Measurements from ENCODE around the gene CPED1.

CPED1 gene

GRCh38 chr7:121328508-121329190 is 340.1 kb downstream of the CPED1 start, which contains the start of gene WNT16:
WNT16 (plus strand) TSS chr7:121329000; CDS start chr7:121329293, 293 bp downstream.
- TF ChIP-seq EZH2phosphoT487 (IDR thresholded peaks at IDR 0.05; ENCODE audit: low read length) (no peak), CTCF (IDR thresholded peaks at IDR 0.05; ENCODE audit: low read length) (no peak), EZH2 (optimal IDR thresholded peaks at IDR 0.05; ENCODE audit: low read depth, low read length) (no peak)
- Histone ChIP-seq H3K4me1 (ENCODE audit: low read length) (no peaks in the 10 kb centered on the region), H3K4me3 (ENCODE audit: low read length) (peak within 1 kb of the TSS; percentile 71), H4K20me1 (ENCODE audit: insufficient read depth, low read length) (no peaks in the 10 kb centered on the region), H3K9ac (ENCODE audit: low read length) (peak within 1 kb of the TSS; percentile 9; the same call in 1 of the 2 replicates), H3F3A (ENCODE audit: insufficient read depth, low read length) (no peaks in the 10 kb centered on the region), H2AFZ (ENCODE audit: low read length) (peak within 1 kb of the TSS; percentile 92), H3K9me3 (replicated peaks; ENCODE audit: insufficient read depth, low read length) (no peaks in the 10 kb centered on the region), H3K9me2 (replicated peaks; ENCODE audit: insufficient read depth, low read length) (no peaks in the 10 kb centered on the region), H3K27ac (ENCODE audit: low read length) (no peak within 1 kb of the TSS), H3K79me2 (ENCODE audit: low read length) (no peaks in the 10 kb centered on the region), H3K4me2 (ENCODE audit: low read depth, low read length) (peak within 1 kb of the TSS; percentile 98), H3K36me3 (replicated peaks; ENCODE audit: insufficient read depth, low read length) (no peaks in the 10 kb centered on the region), H3K27me3 (replicated peaks; ENCODE audit: insufficient read depth, low read length) (peaks cover 20% of the 10 kb centered on the region)
- DNase-seq, result no peak

GRCh38 chr7:121329191-121330052 is 340.9 kb downstream of the CPED1 start:
- Histone ChIP-seq H3K9me3 (replicated peaks; ENCODE audit: insufficient read depth, low read length) (no peaks in the 10 kb centered on the region), H3K79me2 (ENCODE audit: low read length) (no peaks in the 10 kb centered on the region), H3K27ac (ENCODE audit: low read length) (no peak overlapping the region), H3K9ac (ENCODE audit: low read length) (peak overlapping the region; percentile 9; the same call in 1 of the 2 replicates), H3K36me3 (replicated peaks; ENCODE audit: insufficient read depth, low read length) (no peaks in the 10 kb centered on the region), H3K9me2 (replicated peaks; ENCODE audit: insufficient read depth, low read length) (no peaks in the 10 kb centered on the region), H3F3A (ENCODE audit: insufficient read depth, low read length) (no peaks in the 10 kb centered on the region), H3K4me2 (ENCODE audit: low read depth, low read length) (peak overlapping the region; percentile 98), H4K20me1 (ENCODE audit: insufficient read depth, low read length) (no peaks in the 10 kb centered on the region), H3K4me3 (ENCODE audit: low read length) (peak overlapping the region; percentile 71), H3K27me3 (replicated peaks; ENCODE audit: insufficient read depth, low read length) (peaks cover 20% of the 10 kb centered on the region), H2AFZ (ENCODE audit: low read length) (peak overlapping the region; percentile 92), H3K4me1 (ENCODE audit: low read length) (no peaks in the 10 kb centered on the region)
- TF ChIP-seq EZH2phosphoT487 (IDR thresholded peaks at IDR 0.05; ENCODE audit: low read length), result no peak
- TF ChIP-seq CTCF (IDR thresholded peaks at IDR 0.05; ENCODE audit: low read length), result peak; percentile 64
- TF ChIP-seq EZH2 (optimal IDR thresholded peaks at IDR 0.05; ENCODE audit: low read depth, low read length), result no peak
- peak; percentile 83 for DNase-seq

- peak overlapping the region; percentile 98 for H3K4me2 ChIP-seq (ENCODE audit: low read depth, low read length)
- no peaks in the 10 kb centered on the region for H3K36me3 ChIP-seq (replicated peaks; ENCODE audit: insufficient read depth, low read length)
- H3K27me3 ChIP-seq (replicated peaks; ENCODE audit: insufficient read depth, low read length), result peaks cover 20% of the 10 kb centered on the region
- H2AFZ ChIP-seq (ENCODE audit: low read length), result peak overlapping the region; percentile 92
- H3K79me2 ChIP-seq (ENCODE audit: low read length), result no peaks in the 10 kb centered on the region
- H3K27ac ChIP-seq (ENCODE audit: low read length), result no peak overlapping the region
- peak overlapping the region; percentile 71 for H3K4me3 ChIP-seq (ENCODE audit: low read length)
- H3K9me2 ChIP-seq (replicated peaks; ENCODE audit: insufficient read depth, low read length), result no peaks in the 10 kb centered on the region
- peak overlapping the region; percentile 9; the same call in 1 of the 2 replicates for H3K9ac ChIP-seq (ENCODE audit: low read length)
- TF ChIP-seq CTCF (IDR thresholded peaks at IDR 0.05; ENCODE audit: low read length), result no peak
- no peak for TF ChIP-seq EZH2phosphoT487 (IDR thresholded peaks at IDR 0.05; ENCODE audit: low read length)
- TF ChIP-seq EZH2 (optimal IDR thresholded peaks at IDR 0.05; ENCODE audit: low read depth, low read length), result no peak
- H3K4me1 ChIP-seq (ENCODE audit: low read length), result no peaks in the 10 kb centered on the region
- no peaks in the 10 kb centered on the region for H4K20me1 ChIP-seq (ENCODE audit: insufficient read depth, low read length)
- no peaks in the 10 kb centered on the region for H3K9me3 ChIP-seq (replicated peaks; ENCODE audit: insufficient read depth, low read length)
- DNase-seq, result no peak
- no peaks in the 10 kb centered on the region for H3F3A ChIP-seq (ENCODE audit: insufficient read depth, low read length)
Measured at GRCh38 chr7:121330053-121330833, 341.7 kb downstream of the CPED1 start.
